AG04449 (cell line): Measurements from ENCODE around the gene KRT86.

ENCODE experiments used
- CTCF ChIA-PET: fragments of 350-600 bp; formaldehyde crosslinking; extraction: SDS; loops from one replicate; lab custom pipeline; 2021; ENCODE audit warnings: antibody characterized with exemption; lab: Yijun Ruan, JAX
- POLR2A ChIA-PET: fragments of 400-600, 350-600 bp; formaldehyde crosslinking; extraction: SDS; loops from one replicate; lab custom pipeline; 2020; ENCODE audit warnings: antibody characterized with exemption, inconsistent platforms; lab: Yijun Ruan, JAX
- DNase-seq: peaks from one replicate; pipeline ENCODE4 v3.0.0-alpha.2; 2010; ENCODE audit warnings: low read depth, low spot score
- H3K4me3 ChIP-seq: 2 replicates; pipeline ENCODE4 v1.5.1; 2011; ENCODE audit warnings: low read depth, mild to moderate bottlenecking, control low read depth, low read length
- CTCF ChIP-seq: IDR thresholded peaks from one replicate; pipeline ENCODE4 v1.5.1; 2011; ENCODE audit warnings: mild to moderate bottlenecking, moderate library complexity, low read length, control low read depth, inconsistent platforms; ENCODE audit not compliant: insufficient read depth; ENCODE audit errors: missing control alignments

Gene KRT86

GRCh38 chr12:52279422-52280318, 5.2 kb downstream of the KRT86 start:
- CTCF ChIA-PET = interaction anchor here (0.7 to 10.7 kb wide), 54 partner anchors 13 to 691 kb away, joined by 3 to 146 read pairs (median 7); partner anchors contain the start of genes KRT7, KRT80 and KRT83
- H3K4me3 ChIP-seq = no peak overlapping the region
- no peak for DNase-seq
- POLR2A ChIA-PET = interaction anchor here (0.8 to 1.5 kb wide), 4 partner anchors 27 to 56 kb away, joined by 3 read pairs; no protein-coding TSS in a partner anchor
- TF ChIP-seq CTCF = no peak

DNA sequence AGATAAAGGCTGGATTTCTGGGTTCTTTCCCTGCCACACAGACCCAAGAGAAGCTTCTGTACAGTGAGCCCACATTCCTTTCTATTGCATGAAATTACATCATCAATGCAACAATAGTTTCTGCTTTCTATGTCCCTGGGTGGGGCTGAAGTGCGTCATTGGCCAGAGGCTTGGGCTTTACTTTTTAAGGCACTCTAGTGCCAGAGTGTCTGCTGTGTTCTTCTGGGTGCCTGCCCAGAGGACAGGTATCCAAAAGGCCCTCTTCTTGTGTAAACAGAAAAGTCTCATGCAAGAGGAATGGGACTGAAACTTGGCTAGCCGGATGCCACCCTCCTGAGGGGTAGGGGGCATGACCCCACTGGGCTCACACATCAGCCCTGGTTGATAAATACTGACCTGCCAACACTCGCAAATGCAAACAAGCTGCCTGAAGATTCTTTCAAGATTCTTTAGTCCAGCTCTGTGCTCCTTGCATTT, 5.9 kb downstream of the KRT86 start:
- POLR2A ChIA-PET = interaction anchor here (1.0 to 1.5 kb wide), 3 partner anchors 27 to 56 kb away, joined by 3 to 5 read pairs (median 3); no protein-coding TSS in a partner anchor
- peak; percentile 83 for DNase-seq
- CTCF ChIA-PET = interaction anchor here (0.9 to 10.7 kb wide), 21 partner anchors 12 to 600 kb away, joined by 3 to 146 read pairs (median 17); partner anchors contain the start of gene KRT7
- H3K4me3 ChIP-seq = no peak overlapping the region
- no peak for TF ChIP-seq CTCF

- TF ChIP-seq CTCF = no peak
- ChIA-PET POLR2A (interaction anchor here (0.8 to 1.5 kb wide), 5 partner anchors 13 to 132 kb away, joined by 3 to 5 read pairs (median 3); no protein-coding TSS in a partner anchor), CTCF (interaction anchor here (0.9 to 10.7 kb wide), 14 partner anchors 12 to 599 kb away, joined by 3 to 146 read pairs (median 28); no protein-coding TSS in a partner anchor)
- H3K4me3 ChIP-seq = no peak overlapping the region
- DNase-seq = peak; percentile 96
Observed at GRCh38 chr12:52280796-52281560, 6.5 kb downstream of the KRT86 start.

DNA sequence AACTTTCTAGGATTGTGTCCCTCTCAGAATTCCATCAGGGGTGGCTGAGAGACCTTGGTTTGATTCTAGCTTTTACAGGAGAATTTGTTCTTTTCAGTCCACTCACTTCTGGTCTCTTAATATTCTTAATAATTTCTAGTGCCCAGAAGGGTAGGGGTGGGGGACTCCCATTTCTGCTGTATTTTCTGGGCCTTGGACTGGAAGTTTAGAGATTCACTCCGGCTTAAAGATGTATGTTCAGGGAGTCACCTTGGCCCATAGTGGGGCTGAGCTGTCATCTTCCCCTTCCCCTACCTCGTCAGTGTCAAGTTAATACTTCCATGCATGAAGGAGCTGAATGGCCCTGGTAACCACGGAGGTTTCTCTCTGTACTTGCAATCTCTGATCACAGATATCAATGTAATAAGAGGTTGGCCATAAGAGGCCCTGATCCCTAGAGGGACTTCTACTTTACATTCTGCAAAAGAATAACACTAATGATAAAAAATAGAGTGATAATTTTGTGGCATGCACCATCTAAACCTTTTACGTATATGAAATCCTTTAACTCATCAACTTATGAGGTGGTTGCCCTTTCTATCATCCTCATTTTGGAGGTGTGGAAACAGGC, 10.2 kb downstream of the KRT86 start:
- no peak for DNase-seq
- POLR2A ChIA-PET = no interaction called here
- no peak overlapping the region for H3K4me3 ChIP-seq
- CTCF ChIA-PET = interaction anchor here (0.8 to 10.7 kb wide), 12 partner anchors 9 to 595 kb away, joined by 3 to 100 read pairs (median 4); no protein-coding TSS in a partner anchor
- TF ChIP-seq CTCF = no peak

DNA sequence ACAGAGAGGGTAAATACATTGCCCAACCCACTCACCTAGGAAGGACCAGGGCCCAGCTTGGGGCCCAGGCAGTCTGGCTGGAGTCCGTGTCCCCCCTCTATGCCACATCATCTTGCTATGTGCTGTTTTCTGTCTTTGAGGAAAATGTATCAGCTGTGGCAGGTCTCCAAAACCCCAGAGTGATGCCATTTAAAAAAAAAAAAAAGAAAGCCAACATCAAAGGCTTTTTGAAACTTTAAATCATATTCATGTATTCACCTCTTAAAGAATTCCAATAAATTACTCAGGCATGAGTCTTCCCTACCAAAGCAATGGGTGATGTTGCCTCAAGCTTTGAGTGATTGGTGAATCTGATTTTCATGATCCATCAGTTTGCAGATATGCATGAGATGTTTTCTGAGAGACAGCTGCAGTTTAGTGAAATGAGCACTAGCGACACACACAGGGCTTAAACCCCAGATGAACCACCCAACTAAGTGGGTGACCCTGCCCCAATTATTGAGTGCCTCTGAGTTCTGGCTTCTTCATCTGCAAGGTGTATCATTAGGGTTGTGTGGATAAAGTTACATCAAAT, 10.8 kb downstream of the KRT86 start:
- ChIA-PET CTCF (interaction anchor here (0.6 to 10.7 kb wide), 11 partner anchors 9 to 594 kb away, joined by 3 to 100 read pairs (median 4); no protein-coding TSS in a partner anchor), POLR2A (no interaction called here)
- TF ChIP-seq CTCF = no peak
- DNase-seq = no peak
- no peak overlapping the region for H3K4me3 ChIP-seq
